Ramos (cell line): ENCODE results near the gene APOM.

ENCODE experiments used
- in situ Hi-C: fragments of 300-500 bp; cut with MboI; formaldehyde crosslinking; loops from one replicate; pipeline ENCODE4 v1.14.3; 2022; ENCODE audit warnings: low sequenced_read_pairs; ENCODE audit not compliant: unreplicated experiment

Gene APOM

DNA sequence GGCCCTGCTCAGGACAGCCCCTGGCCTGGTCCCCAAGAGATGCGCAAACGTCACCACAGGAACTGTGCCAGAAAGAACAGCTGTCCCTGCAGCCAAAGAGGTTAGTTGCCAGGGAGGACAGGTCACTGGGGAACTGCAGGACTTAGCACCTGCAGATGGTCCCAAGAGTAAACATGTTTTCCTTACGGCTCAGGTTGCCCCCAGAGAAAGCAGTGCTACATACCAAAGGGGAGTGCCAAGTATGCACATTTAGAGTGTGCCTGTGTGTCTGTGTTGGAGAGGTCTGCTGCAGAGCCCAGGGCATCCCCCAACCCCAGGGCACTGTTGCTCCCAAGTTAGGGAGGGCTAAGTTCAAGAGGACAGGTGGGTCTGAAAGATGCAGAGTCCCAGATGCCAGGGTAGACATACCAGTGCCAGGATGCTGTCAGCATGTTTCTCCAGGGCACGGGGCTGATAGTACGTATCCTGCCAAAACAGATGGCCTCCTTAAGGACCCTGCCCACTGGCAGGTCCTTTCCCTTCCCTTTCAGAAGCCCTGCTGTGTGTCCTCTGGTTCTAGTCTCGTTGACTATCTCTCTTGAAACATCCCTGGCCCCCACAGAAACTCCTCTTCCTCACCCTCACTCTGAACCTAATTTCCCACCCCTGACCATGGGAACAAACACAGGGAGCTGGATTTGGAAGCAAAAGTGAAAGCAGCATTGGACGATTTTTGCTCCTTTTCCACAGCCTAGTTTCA lies 46.1 kb downstream of the APOM start:
- in situ Hi-C loops, result no loop called here

DNA sequence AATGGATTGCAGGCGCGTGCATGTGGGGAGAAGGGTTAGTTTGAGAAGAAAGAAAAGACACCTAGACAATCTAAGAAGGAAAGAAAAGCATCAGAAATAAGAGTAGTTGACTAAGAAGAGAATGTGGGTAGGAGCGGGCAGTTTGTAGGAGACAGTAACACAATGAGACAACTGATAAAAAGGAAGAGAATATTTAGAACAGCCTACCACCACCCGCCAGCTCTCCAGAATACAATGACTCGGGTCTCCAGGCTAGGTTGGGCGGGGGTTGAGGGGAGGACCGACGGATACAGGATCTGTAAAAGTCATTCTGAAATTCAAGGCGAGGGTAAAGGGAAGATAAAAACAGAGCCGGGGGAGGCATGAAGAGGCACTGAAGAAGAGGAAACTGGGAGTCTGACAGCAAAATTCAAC lies 46.7 kb downstream of the APOM start:
- in situ Hi-C loops, result no loop called here

DNA sequence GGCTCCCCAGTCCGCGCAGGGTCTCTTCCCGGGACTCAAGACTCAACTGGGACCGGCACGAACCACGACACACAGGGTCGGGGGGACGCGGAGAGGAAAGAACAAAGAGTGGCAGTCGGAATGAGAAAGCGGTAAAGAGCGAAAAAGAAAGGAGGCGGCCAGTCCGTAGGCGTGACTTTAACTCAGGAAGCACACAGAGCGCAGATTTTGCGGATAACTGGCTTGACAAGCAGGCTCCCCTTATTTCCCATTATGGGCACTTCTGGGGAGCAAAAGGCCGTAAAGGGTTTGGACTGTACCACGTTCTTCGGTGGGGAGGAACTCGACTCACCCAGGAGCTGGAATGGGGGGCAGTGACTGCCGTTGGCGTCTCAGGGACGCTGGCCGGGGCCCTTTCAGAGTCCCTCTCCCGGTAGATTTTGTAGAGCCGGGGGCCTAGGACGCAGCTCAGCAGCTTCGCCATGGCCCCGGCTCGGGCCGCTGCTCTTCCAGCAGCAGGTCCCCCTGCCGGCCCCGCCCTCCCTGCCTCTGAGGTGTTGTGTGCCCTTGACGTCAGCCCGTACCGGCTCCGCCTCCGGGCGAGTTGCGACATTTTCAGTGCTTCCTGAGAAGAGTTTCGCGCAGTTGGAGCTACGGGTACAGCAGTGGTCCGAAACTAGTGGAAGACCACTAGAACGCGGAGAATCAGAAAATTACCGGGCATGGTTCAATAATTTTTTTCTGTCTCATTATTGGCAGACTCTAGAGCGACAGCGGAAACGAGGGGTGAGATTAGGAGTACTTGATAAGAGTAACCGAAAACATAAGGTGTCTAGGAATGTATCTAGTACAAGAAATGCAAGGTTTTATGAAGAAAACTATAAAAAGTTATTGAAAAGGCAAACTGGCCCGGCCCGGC lies 47.4 kb downstream of the APOM start, which contains the start of gene ABHD16A:
Gene ABHD16A, minus strand, starts transcription at position 506 of the 898 bp plus-strand sequence. Its CDS starts 43 bp downstream, at position 463.
- in situ Hi-C loops, result no loop called here

DNA sequence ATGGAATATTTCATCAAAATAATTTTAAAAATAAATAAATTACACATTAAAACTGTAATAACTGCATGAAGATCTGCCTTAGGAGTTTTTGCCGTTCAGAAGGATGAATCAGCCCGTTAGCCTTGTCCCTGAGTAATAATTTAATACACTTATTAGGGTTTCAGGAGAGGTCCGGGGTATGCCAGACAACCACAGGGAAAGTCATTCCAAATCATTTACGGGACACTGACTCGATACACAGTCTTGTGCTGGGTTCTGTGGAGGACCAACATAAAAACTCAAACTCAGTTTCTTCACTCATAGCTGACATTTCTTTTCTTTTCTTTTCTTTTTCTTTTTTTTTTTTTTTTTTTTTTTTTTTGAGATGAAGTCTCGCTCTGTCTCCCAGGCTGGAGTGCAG lies 50.2 kb downstream of the APOM start:
- in situ Hi-C loops, result no loop called here

DNA sequence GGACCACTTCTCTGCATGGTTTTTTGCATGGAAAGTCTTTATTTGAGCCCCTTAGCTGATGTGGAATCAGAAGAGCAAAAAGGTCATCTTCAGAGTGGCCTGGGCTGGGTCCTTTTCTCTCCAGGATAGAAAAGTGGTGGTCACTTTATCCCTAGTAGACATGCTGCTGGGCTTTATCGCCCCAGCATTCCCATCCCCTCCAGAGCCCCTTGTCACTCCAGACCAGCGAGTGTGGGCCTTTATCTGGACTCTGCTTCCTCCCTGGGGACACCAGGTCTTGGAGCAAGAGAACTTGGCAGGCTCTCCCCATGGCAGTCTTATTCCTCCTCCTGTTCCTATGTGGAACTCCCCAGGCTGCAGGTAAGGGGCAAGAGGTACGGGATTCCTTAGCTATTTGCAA lies 50.9 kb downstream of the APOM start, which contains the start of gene LY6G6F:
Gene LY6G6F, plus strand, starts transcription at position 268 of the 400 bp plus-strand sequence. Its CDS starts 41 bp downstream, at position 309.
- in situ Hi-C loops, result no loop called here

DNA sequence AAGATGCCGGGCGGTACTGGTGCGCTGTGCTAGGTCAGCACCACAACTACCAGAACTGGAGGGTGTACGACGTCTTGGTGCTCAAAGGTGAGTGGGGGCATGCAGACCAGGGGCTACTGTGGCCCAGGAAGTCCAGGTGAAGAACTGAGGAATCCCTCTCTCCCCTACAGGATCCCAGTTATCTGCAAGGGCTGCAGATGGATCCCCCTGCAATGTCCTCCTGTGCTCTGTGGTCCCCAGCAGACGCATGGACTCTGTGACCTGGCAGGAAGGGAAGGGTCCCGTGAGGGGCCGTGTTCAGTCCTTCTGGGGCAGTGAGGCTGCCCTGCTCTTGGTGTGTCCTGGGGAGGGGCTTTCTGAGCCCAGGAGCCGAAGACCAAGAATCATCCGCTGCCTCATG lies 52.0 kb downstream of the APOM start:
- in situ Hi-C loops, result no loop called here
